EH (cell line): ENCODE data around the gene CASD1.

Source experiments
- DNase-seq: peaks from one replicate; pipeline ENCODE4 v3.0.0-alpha.2; 2015; ENCODE audit warnings: low read depth

The CASD1 gene

GRCh38 chr7:94509264-94509886 lies at the start of gene CASD1:
TSS of gene CASD1 (plus strand) at chr7:94509809. CDS start at chr7:94510085, 276 bp downstream.
- peak; percentile 50 for DNase-seq

GRCh38 chr7:94466516-94466915 lies 43.1 kb upstream of the CASD1 start:
- no peak for DNase-seq

GRCh38 chr7:94471604-94472003 lies 38.0 kb upstream of the CASD1 start:
- DNase-seq = no peak

DNA sequence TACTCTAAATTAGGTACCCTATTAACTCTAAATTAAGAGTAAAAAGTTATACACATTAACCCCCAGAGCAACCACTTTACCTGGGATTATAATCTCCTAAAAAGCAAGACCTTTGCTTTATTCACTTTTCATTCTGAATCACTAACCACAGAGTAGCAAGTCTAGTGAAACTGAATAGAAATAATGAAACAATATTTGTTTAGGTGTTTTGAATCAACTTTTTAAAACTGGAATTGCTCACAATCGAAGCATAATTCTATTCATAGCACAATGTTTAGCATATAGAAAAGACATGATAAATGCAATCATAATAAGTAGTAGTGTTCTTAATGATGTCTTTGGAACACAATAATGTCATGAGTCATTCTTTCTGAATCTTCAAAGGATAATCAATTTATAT lies 37.0 kb upstream of the CASD1 start:
- DNase-seq = no peak

DNA sequence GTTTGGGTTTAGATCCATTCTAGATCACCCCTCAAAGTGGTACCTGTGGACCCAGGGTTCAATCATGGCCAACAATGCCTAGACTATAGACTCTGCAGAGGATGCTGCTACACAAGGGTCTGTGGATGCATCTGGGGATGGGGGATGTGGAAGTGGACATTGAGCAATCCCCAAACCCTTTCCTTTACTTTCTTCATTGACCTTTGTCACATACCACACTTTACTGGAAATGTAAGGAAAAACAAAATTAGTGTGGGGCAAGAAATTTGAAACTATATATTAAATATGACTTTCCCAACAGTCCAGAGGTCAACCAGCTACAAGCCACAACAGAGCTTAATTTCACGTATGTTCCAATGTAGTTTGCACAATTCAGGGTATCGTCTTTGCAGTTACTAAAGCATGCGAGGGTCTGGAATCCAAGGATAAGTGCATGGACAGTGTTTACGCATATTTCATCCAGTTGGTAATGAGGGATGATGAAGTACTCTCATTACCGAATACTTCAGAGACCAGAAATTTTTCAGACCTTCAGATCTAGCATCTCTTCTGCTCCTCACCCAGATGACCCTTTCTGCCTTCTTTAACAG lies 33.3 kb upstream of the CASD1 start:
- no peak for DNase-seq

DNA sequence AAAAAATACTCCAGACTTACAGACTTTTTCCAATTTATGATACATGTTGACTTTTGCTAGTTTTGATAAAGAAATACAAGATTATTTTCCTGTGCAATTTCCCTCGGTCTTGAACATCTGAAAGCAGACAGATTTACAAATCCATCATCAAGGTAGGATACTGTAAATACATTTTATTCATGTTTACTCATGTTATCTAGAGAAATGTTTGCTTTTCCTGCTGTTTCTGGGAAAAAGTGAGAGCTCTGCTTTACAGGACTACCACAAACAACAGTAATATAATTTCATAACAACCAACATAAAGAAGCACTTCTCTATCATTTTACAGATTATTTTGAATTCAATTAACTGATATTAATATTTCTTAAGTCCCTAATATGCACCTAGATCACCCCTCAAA lies 31.7 kb upstream of the CASD1 start:
- DNase-seq = no peak

DNA sequence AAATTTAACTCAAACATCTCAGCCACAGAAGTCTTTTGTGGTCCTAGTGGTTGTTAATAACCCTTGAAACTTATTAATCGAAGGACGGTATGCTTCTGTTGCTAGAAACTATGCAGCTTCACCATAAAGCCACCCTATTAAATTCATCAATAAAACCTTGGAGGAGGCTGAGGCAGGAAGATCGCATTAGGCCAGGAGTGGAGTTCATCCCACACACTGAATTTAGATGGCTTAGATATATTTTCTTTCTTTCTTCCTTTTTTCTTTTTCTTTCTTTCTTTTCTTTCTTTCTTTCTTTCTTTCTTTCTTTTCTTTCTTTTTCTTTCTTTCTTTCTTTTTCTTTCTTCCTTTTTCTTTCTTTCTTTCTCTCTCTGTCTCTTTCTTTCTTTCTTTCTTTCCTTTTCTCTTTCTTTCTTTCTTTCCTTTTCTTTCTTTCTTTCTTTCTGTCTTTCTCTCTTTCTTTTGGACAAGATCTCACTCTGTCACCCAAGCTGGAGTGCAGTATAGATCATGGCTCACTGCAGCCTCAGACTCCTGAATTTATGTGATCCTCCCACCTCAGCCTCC lies 30.9 kb upstream of the CASD1 start:
- DNase-seq = no peak

DNA sequence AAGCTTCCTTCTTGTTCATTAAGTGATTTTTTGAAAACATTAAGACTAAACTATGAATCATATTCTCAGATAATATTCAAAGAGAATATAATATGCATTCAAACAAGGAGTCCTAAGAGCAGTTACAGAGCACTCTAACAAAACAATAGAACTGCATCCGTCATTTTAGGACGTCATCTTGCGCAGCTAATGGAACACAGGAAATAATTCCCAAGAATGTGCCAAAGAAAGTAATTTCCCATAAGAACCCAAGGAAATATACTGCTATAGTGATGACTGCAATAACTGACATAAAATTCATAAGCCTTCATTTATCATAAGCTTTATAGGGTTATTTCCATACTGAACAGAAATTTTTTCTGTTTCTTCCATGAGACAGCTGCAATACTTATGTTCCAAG lies 28.3 kb upstream of the CASD1 start:
- no peak for DNase-seq

- no peak for DNase-seq
These were observed 26.8 kb upstream of the CASD1 start for GRCh38 chr7:94482796-94483195.

DNA sequence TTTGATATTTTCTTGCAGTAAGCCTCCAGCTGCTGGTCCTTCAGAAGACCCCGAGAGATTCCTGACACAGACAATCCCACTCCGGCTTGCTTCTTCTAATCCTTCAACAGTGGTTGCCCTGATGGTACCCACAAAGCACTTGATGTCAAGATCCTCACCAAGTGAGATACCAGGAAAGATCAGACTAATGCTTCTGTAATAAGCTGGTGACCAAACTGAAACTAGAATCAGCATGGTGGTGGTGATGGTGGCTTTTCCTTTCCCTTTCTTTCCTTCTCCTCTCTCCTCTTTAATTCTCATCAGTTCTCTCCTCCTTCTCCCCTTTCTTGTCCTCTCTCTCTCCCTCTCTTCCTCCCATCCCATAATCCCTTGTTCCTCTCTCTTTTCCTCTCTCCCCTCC lies 25.8 kb upstream of the CASD1 start:
- no peak for DNase-seq

GRCh38 chr7:94486216-94486615 lies 23.4 kb upstream of the CASD1 start:
- DNase-seq = no peak

DNA sequence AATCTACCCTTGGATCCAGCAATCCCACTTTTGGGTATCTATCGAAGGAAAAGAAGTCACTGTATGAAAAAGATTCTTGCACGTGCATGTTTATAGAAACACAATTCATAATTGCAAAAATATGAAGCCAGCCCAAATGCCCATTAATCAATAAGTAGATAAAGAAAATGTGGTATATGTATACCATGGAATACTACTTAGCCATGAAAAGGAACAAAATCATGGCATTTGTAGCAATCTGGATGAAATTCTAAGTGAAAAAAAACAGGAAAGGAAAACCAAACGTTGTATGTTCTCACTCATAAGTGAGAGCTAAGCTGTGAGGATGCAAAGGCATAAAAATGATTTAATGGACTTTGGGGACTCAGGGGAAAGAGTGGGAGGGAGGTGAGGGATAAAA lies 18.2 kb upstream of the CASD1 start:
- DNase-seq = no peak

GRCh38 chr7:94492601-94493000 lies 17.0 kb upstream of the CASD1 start:
- DNase-seq = no peak

- DNase-seq = no peak
These were observed 11.5 kb upstream of the CASD1 start for GRCh38 chr7:94497874-94498670.

- no peak for DNase-seq
These were observed 10.7 kb upstream of the CASD1 start for GRCh38 chr7:94498918-94499317.

- DNase-seq = no peak
These were observed 2.1 kb upstream of the CASD1 start for GRCh38 chr7:94507462-94507861.

DNA sequence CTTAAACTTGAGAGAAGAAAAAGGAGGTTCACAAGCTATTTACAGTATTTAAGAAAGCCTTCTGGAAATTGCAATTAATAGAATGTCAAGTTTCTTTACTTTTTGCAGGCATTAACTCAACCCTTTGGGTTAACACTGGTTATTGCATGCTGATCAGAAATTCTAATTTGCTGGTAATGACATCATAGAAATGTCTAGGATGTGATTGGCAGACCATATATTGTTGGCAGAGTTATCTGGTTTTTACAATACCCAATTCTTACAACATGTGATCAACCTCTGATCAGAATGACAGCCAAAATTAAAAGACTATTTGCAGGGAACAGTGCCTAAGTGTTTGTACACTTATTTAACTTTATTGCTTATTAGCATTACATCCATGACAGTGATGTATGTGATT lies 1.6 kb upstream of the CASD1 start:
- no peak for DNase-seq

DNA sequence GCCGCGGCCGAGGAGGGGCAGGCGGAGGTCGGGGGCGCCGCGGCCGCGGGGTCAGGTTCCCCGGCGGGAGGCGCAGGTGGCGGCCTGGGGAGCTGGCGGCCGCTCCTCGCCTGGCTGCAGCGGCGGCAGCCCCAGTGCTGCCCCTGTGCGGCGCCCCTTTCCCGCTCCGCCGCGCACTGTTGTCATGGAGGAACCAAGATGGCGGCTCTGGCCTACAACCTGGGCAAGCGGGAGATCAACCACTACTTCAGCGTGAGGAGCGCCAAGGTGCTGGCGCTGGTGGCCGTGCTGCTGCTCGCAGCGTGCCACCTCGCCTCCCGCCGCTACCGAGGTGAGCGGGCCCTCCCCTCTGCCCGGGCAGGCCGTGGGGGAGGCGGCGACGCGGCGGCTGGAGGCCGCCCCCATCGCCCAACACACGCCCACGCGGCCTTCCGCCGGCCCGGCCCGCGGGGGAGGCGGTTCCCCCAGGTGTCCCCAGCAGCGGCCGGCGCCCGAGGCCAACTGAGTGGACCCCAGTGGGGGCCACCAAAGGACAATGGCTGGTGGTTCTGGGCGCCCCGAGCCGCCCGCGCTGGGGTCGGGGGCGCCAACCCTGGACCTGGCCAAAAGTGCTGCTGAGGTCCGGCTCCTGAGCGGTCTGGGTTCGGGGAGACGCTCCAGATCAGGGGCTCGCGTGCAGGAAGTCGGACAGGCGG lies 425 bp downstream of the CASD1 start:
- peak; percentile 64 for DNase-seq

- peak; percentile 35 for DNase-seq
These were observed 1.2 kb downstream of the CASD1 start for GRCh38 chr7:94510582-94511496.

GRCh38 chr7:94511718-94512117 lies 2.1 kb downstream of the CASD1 start:
- DNase-seq = no peak
